HCT116 (cell line): Measurements from ENCODE around the gene HPS5. TPM values are rescaled to one million over a fixed set of nuclear protein-coding genes. Genes with fewer than 3 reads are reported as not detected.

ENCODE experiments used
- ATAC-seq: fragments of 200-7000 bp; cut with Tn5 transposase; 2 replicates; pipeline ENCODE4 v1.9.1; 2020; ENCODE audit warnings: mild to moderate bottlenecking, moderate library complexity
- BruUV-seq: library from RNA; stranded (reverse); fragments of 400-500 nt; replicated peaks from 2 replicates; lab custom pipeline; 2021; lab: Mats Ljungman, UMichigan
- CTCF ChIA-PET: fragments of 300-600 bp; sonication (Branson Sonifier 250); formaldehyde crosslinking; loops from one replicate; lab custom pipeline; 2021; ENCODE audit warnings: antibody characterized with exemption; lab: Charles Lee
- POLR2A ChIA-PET: fragments of 300-600, 350-600 bp; sonication (Branson Sonifier 250); formaldehyde crosslinking; loops from one replicate; lab custom pipeline; 2021; ENCODE audit warnings: antibody characterized with exemption; lab: Charles Lee
- RAD21 ChIA-PET, 2 experiments: fragments of 300-600 bp; sonication (Branson Sonifier 250); formaldehyde crosslinking; loops; one replicate each; lab custom pipeline; 2023; ENCODE audit warnings: low total read pairs in 2 of 2; ENCODE audit not compliant: uncharacterized antibody in 2 of 2, unreplicated experiment in 2 of 2, low non-redundant PET in 1 of 2; lab: Charles Lee
- DNase-seq: peaks from one replicate; pipeline ENCODE4 v3.0.0-alpha.2; 2010; ENCODE audit warnings: low read depth, low spot score
- H2AFZ ChIP-seq: fragments of 200-600 bp; shearing (Covaris generic), sonication (generic); 2 replicates; pipeline ENCODE4 v1.6.1; 2017; ENCODE audit warnings: low read depth, mixed run types, mixed read lengths, antibody characterized with exemption, low read length; ENCODE audit not compliant: poor library complexity, severe bottlenecking
- H3K27ac ChIP-seq: 2 replicates; pipeline ENCODE4 v1.5.1; 2012; ENCODE audit warnings: low read depth, low read length
- H3K27me3 ChIP-seq: fragments of 200-600 bp; sonication (generic); 2 replicates; pipeline ENCODE4 v1.6.1; 2016; ENCODE audit warnings: mixed run types, low read length, mixed read lengths; ENCODE audit not compliant: insufficient read depth
- H3K36me3 ChIP-seq, 2 experiments: fragments of 200-500 bp in 1 of 2; fragments of 200-600 bp in 1 of 2; sonication (Bioruptor generic) in 1 of 2; sonication (generic) in 1 of 2; 2 replicates each; pipeline versions ENCODE4 v1.5.1 to v1.6.1; 2014 to 2016; ENCODE audit warnings: low read length in 2 of 2, inconsistent platforms in 1 of 2, mixed read lengths in 1 of 2, mixed run types in 1 of 2; ENCODE audit not compliant: insufficient read depth in 2 of 2, control insufficient read depth in 1 of 2
- H3K4me1 ChIP-seq, 2 experiments: fragments of 200-600 bp in 1 of 2; sonication (generic) in 1 of 2; 2 replicates each; pipeline versions ENCODE4 v1.5.1 to v1.6.1; 2012 to 2017; ENCODE audit warnings: low read length in 2 of 2, inconsistent platforms in 1 of 2, mild to moderate bottlenecking in 1 of 2, mixed read lengths in 1 of 2, mixed run types in 1 of 2, moderate library complexity in 1 of 2; ENCODE audit not compliant: insufficient read depth in 2 of 2, control insufficient read depth in 1 of 2
- H3K4me2 ChIP-seq: fragments of 200-600 bp; sonication (generic); 2 replicates; pipeline ENCODE4 v1.6.1; 2017; ENCODE audit warnings: mixed run types, low read length, mixed read lengths
- H3K4me3 ChIP-seq, 2 experiments: fragments of 200-600 bp in 1 of 2; sonication (generic) in 1 of 2; replicated peaks in 1 of 2; 2 replicates each; pipeline ENCODE4 v1.5.1; 2011 to 2016; ENCODE audit warnings: low read length in 2 of 2, control low read depth in 1 of 2, low read depth in 1 of 2, mild to moderate bottlenecking in 1 of 2, mixed read lengths in 1 of 2, mixed run types in 1 of 2
- H3K79me2 ChIP-seq: fragments of 200-600 bp; sonication (generic); 2 replicates; pipeline ENCODE4 v1.6.1; 2017; ENCODE audit warnings: mild to moderate bottlenecking, mixed run types, low read length, moderate library complexity, mixed read lengths; ENCODE audit not compliant: insufficient read depth
- H3K9ac ChIP-seq: fragments of 200-600 bp; sonication (generic); 2 replicates; pipeline ENCODE4 v1.6.1; 2016; ENCODE audit warnings: low read length, mixed read lengths
- H3K9me2 ChIP-seq: fragments of 200-600 bp; sonication (generic), shearing (Covaris generic); 2 replicates; pipeline ENCODE4 v1.6.1; 2017; ENCODE audit warnings: mixed run types, mild to moderate bottlenecking, moderate library complexity; ENCODE audit not compliant: insufficient read depth
- H3K9me3 ChIP-seq, 2 experiments: fragments of 200-500 bp in 1 of 2; fragments of 200-600 bp in 1 of 2; sonication (Bioruptor generic) in 1 of 2; sonication (generic) in 1 of 2; 2 replicates each; pipeline ENCODE4 v1.6.1; 2014 to 2017; ENCODE audit warnings: low read length in 2 of 2, mixed read lengths in 2 of 2, inconsistent platforms in 1 of 2, low read depth in 1 of 2, mild to moderate bottlenecking in 1 of 2, mixed run types in 1 of 2, moderate library complexity in 1 of 2; ENCODE audit not compliant: control insufficient read depth in 1 of 2, insufficient read depth in 1 of 2
- H4K20me1 ChIP-seq: fragments of 200-600 bp; sonication (generic), shearing (Covaris generic); 2 replicates; pipeline ENCODE4 v1.6.1; 2017; ENCODE audit warnings: mixed run types, mild to moderate bottlenecking, moderate library complexity; ENCODE audit not compliant: insufficient read depth
- CBX3 ChIP-seq: IDR thresholded peaks from 2 replicates; pipeline ENCODE4 v1.6.1; 2012; ENCODE audit warnings: low read depth
- CEBPB ChIP-seq: IDR thresholded peaks from 2 replicates; pipeline ENCODE4 v1.6.1; 2012; ENCODE audit warnings: low read depth
- EGR1 ChIP-seq: IDR thresholded peaks from 2 replicates; pipeline ENCODE4 v1.6.1; 2012; ENCODE audit warnings: low read depth
- ELF1 ChIP-seq: IDR thresholded peaks from 2 replicates; pipeline ENCODE4 v1.6.1; 2012; ENCODE audit warnings: low read depth, borderline replicate concordance
- EZH2phosphoT487 ChIP-seq: fragments of 200-600 bp; IDR thresholded peaks from 2 replicates; pipeline ENCODE4 v1.6.1; 2018; ENCODE audit warnings: antibody characterized with exemption, borderline replicate concordance
- FOSL1 ChIP-seq: IDR thresholded peaks from 2 replicates; pipeline ENCODE4 v1.6.1; 2012; ENCODE audit warnings: low read depth
- JUND ChIP-seq: IDR thresholded peaks from 2 replicates; pipeline ENCODE4 v1.6.1; 2012
- POLR2A ChIP-seq: IDR thresholded peaks from 2 replicates; pipeline ENCODE4 v1.7.0; 2011; ENCODE audit warnings: borderline replicate concordance; ENCODE audit not compliant: insufficient read depth, insufficient read length; ENCODE audit errors: extremely low read depth
- RAD21 ChIP-seq: IDR thresholded peaks from 2 replicates; pipeline ENCODE4 v1.6.1; 2012; ENCODE audit warnings: low read depth, mild to moderate bottlenecking
- SIN3A ChIP-seq: IDR thresholded peaks from 2 replicates; pipeline ENCODE4 v1.6.1; 2012; ENCODE audit warnings: low read depth
- SP1 ChIP-seq: IDR thresholded peaks from 2 replicates; pipeline ENCODE4 v1.6.1; 2012; ENCODE audit warnings: low read depth
- SRF ChIP-seq: IDR thresholded peaks from 2 replicates; pipeline ENCODE4 v1.6.1; 2012; ENCODE audit warnings: low read depth
- YY1 ChIP-seq: IDR thresholded peaks from 2 replicates; pipeline ENCODE4 v1.6.1; 2011; ENCODE audit warnings: low read length, low read depth, moderate library complexity, mild to moderate bottlenecking; ENCODE audit not compliant: insufficient replicate concordance; ENCODE audit errors: extremely low read depth
- ZFX ChIP-seq: fragments of 450-650 bp; IDR thresholded peaks from 2 replicates; pipeline ENCODE4 v1.6.1; 2017
- ZNF274 ChIP-seq: fragments of 200-500 bp; sonication (Bioruptor generic); IDR thresholded peaks from 2 replicates; pipeline ENCODE4 v1.6.1; 2014; ENCODE audit warnings: mild to moderate bottlenecking, low read depth, low read length, inconsistent platforms
- intact Hi-C: fragments of 100-400 bp; cut with micrococcal nuclease; formaldehyde crosslinking; loops from 2 replicates; pipeline ENCODE4 v1.10.0; 2022
- total RNA-seq: library from RNA; stranded (reverse); gene quantifications from one replicate; pipeline ENCODE4 v1.2.1, GENCODE V29; 2021; ENCODE audit not compliant: unreplicated experiment
- TF ChIP-seq, protein P1 (sequence below): IDR thresholded peaks from 2 replicates; pipeline ENCODE4 v1.6.1; 2012
- TF ChIP-seq, protein P2 (sequence below): IDR thresholded peaks from 2 replicates; pipeline ENCODE4 v1.6.1; 2011; ENCODE audit warnings: mild to moderate bottlenecking, low read length, moderate library complexity; ENCODE audit not compliant: insufficient replicate concordance; ENCODE audit errors: extremely low read depth

HPS5 gene
- total RNA-seq, 1 experiment from 2014 or later = 19.6 TPM

DNA sequence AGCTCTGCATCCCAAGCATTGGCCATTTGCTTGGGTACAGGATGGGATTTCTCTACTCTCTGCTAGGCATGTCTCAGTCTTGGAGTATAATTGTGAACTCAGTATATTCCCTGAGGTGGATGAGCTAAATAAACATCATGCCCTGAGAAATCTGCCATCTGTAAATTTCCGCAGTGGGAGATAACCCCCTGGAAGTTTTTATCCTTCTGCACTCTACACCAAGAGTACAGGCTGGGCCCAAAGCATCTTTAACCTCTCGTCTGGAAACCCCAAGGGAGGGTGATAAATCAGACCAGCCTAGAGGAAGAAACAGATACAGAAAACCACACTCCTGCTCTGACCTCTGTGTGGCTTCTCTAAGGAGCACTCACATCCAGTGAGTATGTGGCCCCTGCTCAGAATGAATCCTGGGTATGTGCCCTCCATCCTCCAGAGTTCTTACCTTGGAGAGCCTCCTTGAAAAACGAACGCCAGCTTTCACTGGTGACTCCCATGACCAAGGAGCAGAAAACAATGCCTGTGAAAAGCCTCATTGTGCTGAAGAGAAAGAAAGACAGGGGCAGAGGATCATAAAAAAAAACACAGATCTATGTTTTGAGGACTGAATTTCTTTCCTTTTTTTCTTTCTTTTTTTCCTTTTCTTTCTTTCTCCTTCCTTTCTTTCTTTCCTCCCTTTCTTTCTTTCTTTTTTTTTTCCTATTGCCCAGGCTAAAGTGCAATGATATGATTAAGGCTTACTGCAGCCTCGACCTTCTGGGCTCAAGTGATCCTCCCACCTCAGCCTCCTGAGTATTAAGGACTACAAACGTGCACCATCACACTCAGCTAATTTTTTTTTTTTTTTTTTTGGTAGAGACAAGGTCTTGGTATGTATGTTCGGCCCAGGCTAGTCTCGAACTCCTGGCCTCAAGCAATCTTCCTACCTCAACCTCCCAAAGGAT, 86.3 kb downstream of the HPS5 start:
- H3K36me3 ChIP-seq = no peaks in the 10 kb centered on the region
- intact Hi-C loops = no loop called here
- H3K4me3 ChIP-seq = no peak overlapping the region
- no peak overlapping the region for H2AFZ ChIP-seq
- BruUV-seq = no TSS peak
- H3K9ac ChIP-seq = no peak overlapping the region
- ChIA-PET RAD21 (no interaction called here), CTCF (interaction anchor here (0.6 to 3.5 kb wide), 3 partner anchors 8 to 505 kb away, joined by 3 to 22 read pairs (median 4); no protein-coding TSS in a partner anchor), POLR2A (no interaction called here)
- H4K20me1 ChIP-seq = no peaks in the 10 kb centered on the region
- H3K79me2 ChIP-seq = no peaks in the 10 kb centered on the region
- no peaks in the 10 kb centered on the region for H3K9me3 ChIP-seq
- no peak for ATAC-seq
- no peaks in the 10 kb centered on the region for H3K9me2 ChIP-seq
- peaks cover 20% of the 10 kb centered on the region for H3K27me3 ChIP-seq
- no peak overlapping the region for H3K27ac ChIP-seq
- DNase-seq = no peak
- TF ChIP-seq, protein P1, sequence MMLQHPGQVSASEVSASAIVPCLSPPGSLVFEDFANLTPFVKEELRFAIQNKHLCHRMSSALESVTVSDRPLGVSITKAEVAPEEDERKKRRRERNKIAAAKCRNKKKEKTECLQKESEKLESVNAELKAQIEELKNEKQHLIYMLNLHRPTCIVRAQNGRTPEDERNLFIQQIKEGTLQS = no peak
- no peak for TF ChIP-seq SRF
- TF ChIP-seq EGR1 = no peak
- TF ChIP-seq, protein P2, sequence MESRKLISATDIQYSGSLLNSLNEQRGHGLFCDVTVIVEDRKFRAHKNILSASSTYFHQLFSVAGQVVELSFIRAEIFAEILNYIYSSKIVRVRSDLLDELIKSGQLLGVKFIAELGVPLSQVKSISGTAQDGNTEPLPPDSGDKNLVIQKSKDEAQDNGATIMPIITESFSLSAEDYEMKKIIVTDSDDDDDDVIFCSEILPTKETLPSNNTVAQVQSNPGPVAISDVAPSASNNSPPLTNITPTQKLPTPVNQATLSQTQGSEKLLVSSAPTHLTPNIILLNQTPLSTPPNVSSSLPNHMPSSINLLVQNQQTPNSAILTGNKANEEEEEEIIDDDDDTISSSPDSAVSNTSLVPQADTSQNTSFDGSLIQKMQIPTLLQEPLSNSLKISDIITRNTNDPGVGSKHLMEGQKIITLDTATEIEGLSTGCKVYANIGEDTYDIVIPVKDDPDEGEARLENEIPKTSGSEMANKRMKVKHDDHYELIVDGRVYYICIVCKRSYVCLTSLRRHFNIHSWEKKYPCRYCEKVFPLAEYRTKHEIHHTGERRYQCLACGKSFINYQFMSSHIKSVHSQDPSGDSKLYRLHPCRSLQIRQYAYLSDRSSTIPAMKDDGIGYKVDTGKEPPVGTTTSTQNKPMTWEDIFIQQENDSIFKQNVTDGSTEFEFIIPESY = no peak
- TF ChIP-seq JUND = no peak
- TF ChIP-seq YY1 = no peak
- TF ChIP-seq POLR2A = no peak
- no peak for TF ChIP-seq ZNF274
- TF ChIP-seq RAD21 = no peak
- TF ChIP-seq CBX3 = no peak
- TF ChIP-seq SP1 = no peak
- no peak for TF ChIP-seq EZH2phosphoT487
- TF ChIP-seq ELF1 = no peak
- no peak for TF ChIP-seq SIN3A
- TF ChIP-seq FOSL1 = no peak
- TF ChIP-seq ZFX = no peak
- no peak for TF ChIP-seq CEBPB
- no peaks in the 10 kb centered on the region for H3K4me1 ChIP-seq
- H3K4me2 ChIP-seq = no peak overlapping the region
